Jurkat, Clone E6-1 (cell line): ENCODE results near the gene JAKMIP2. TPM values are rescaled to one million over a fixed set of nuclear protein-coding genes. Genes with fewer than 3 reads are reported as not detected.
"Not testable (repeated sequence)": the region's sequence is repeated elsewhere in the genome, so short reads cannot be mapped to it uniquely, and the experiment has no call there.

Experiments
- DNase-seq: peaks from one replicate; pipeline ENCODE4 v3.0.0-alpha.2; 2011; ENCODE audit warnings: low read depth, low spot score
- H3K4me3 ChIP-seq: 2 replicates; pipeline ENCODE4 v1.5.1; 2011; ENCODE audit warnings: mild to moderate bottlenecking, low read length, control low read depth, moderate library complexity
- polyA plus RNA-seq: library from polyadenylated mRNA; unstranded; fragments of >200 nt; gene quantifications from one replicate; pipeline ENCODE4 v1.2.1, GENCODE V29; 2012; ENCODE audit warnings: missing spikeins; ENCODE audit not compliant: insufficient read length, insufficient read depth

The JAKMIP2 gene
- polyA plus RNA-seq: 2.1 TPM

GRCh38 chr5:147782110-147783028, at the start of gene JAKMIP2:
TSS of gene JAKMIP2 (minus strand) at chr5:147782728. CDS start at chr5:147671806, 110,922 bp downstream.
- peak within 1 kb of the TSS; percentile 71 for H3K4me3 ChIP-seq
- DNase-seq: peak; percentile 95

- H3K4me3 ChIP-seq: no peak within 1 kb of the TSS
- DNase-seq: no peak
Measured at GRCh38 chr5:147831465-147831864, 48.9 kb upstream of the JAKMIP2 start, which contains the start of gene SPINK1. TSS of gene SPINK1 (minus strand) at chr5:147831671. CDS start at chr5:147831577, 94 bp downstream.

- no peak overlapping the region for H3K4me3 ChIP-seq
- no peak for DNase-seq
Measured at GRCh38 chr5:147830035-147830434, 47.5 kb upstream of the JAKMIP2 start.

- H3K4me3 ChIP-seq, DNase-seq: not testable (repeated sequence)
Measured at GRCh38 chr5:147827017-147827416, 44.5 kb upstream of the JAKMIP2 start.

- DNase-seq: no peak
- H3K4me3 ChIP-seq: no peak overlapping the region
Measured at GRCh38 chr5:147826361-147826760, 43.8 kb upstream of the JAKMIP2 start.

GRCh38 chr5:147822686-147823491, 40.4 kb upstream of the JAKMIP2 start:
- peak; percentile 66 for DNase-seq
- no peak overlapping the region for H3K4me3 ChIP-seq

- H3K4me3 ChIP-seq, DNase-seq: not testable (repeated sequence)
Measured at GRCh38 chr5:147822222-147822621, 39.7 kb upstream of the JAKMIP2 start.

- no peak for DNase-seq
- no peak overlapping the region for H3K4me3 ChIP-seq
Measured at GRCh38 chr5:147821766-147822165, 39.2 kb upstream of the JAKMIP2 start.

GRCh38 chr5:147819261-147819770, 36.8 kb upstream of the JAKMIP2 start:
- H3K4me3 ChIP-seq: no peak overlapping the region
- DNase-seq: no peak

GRCh38 chr5:147818290-147818689, 35.8 kb upstream of the JAKMIP2 start:
- no peak overlapping the region for H3K4me3 ChIP-seq
- no peak for DNase-seq

GRCh38 chr5:147813696-147814095, 31.2 kb upstream of the JAKMIP2 start:
- no peak overlapping the region for H3K4me3 ChIP-seq
- DNase-seq: no peak

- no peak for DNase-seq
Measured at GRCh38 chr5:147809830-147810666, 27.5 kb upstream of the JAKMIP2 start.

GRCh38 chr5:147805030-147805454, 22.5 kb upstream of the JAKMIP2 start:
- H3K4me3 ChIP-seq: no peak overlapping the region
- DNase-seq: peak; percentile 54

More at GRCh38 chr5:147809830-147810666, 27.5 kb upstream of the JAKMIP2 start:
- H3K4me3 ChIP-seq: no peak overlapping the region

- DNase-seq: no peak
- H3K4me3 ChIP-seq: no peak overlapping the region
Measured at GRCh38 chr5:147804334-147804733, 21.8 kb upstream of the JAKMIP2 start.

- DNase-seq: no peak
- H3K4me3 ChIP-seq: no peak overlapping the region
Measured at GRCh38 chr5:147803926-147804325, 21.4 kb upstream of the JAKMIP2 start.

GRCh38 chr5:147803161-147803560, 20.6 kb upstream of the JAKMIP2 start:
- H3K4me3 ChIP-seq, DNase-seq: not testable (repeated sequence)

- H3K4me3 ChIP-seq: no peak overlapping the region
- DNase-seq: no peak
Measured at GRCh38 chr5:147801461-147801860, 18.9 kb upstream of the JAKMIP2 start.

GRCh38 chr5:147800491-147800890, 18.0 kb upstream of the JAKMIP2 start:
- no peak for DNase-seq
- no peak overlapping the region for H3K4me3 ChIP-seq
